ENCODE results near the gene ELOVL5.

DNA sequence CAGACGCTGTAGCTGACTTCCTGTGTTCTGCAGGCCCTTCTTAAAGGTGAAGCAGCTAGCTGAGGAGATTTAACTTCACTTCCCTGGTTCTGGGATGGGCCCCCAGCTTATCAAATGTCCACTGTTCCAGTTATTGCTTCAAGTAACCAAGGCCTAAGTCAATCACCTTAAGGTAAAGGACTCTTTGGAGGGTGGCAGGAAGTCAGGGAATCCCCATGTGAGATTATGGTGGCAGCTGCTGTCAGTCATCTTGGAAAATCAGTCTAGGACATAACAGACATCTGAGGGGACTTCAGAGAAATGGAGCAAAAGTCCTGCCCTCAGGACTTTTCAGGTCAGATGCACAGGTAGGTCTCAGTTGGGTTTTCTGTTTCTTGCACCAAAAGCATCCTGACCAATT, 3.8 kb downstream of the ELOVL5 start:
- TF ChIP-seq, protein P1, sequence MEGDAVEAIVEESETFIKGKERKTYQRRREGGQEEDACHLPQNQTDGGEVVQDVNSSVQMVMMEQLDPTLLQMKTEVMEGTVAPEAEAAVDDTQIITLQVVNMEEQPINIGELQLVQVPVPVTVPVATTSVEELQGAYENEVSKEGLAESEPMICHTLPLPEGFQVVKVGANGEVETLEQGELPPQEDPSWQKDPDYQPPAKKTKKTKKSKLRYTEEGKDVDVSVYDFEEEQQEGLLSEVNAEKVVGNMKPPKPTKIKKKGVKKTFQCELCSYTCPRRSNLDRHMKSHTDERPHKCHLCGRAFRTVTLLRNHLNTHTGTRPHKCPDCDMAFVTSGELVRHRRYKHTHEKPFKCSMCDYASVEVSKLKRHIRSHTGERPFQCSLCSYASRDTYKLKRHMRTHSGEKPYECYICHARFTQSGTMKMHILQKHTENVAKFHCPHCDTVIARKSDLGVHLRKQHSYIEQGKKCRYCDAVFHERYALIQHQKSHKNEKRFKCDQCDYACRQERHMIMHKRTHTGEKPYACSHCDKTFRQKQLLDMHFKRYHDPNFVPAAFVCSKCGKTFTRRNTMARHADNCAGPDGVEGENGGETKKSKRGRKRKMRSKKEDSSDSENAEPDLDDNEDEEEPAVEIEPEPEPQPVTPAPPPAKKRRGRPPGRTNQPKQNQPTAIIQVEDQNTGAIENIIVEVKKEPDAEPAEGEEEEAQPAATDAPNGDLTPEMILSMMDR (IDR thresholded peaks at IDR 0.05 in 4 of 5, conservative IDR thresholded peaks at IDR 0.05 in 1 of 5), result no peak
- no peak for TF ChIP-seq POLR2A (IDR thresholded peaks at IDR 0.05)

Data from gastrocnemius medialis (tissue), 4 donors.